EL (cell line): ENCODE measurements around the gene RAD51C.
"Not testable (repeated sequence)": the region's sequence is repeated elsewhere in the genome, so short reads cannot be mapped to it uniquely, and the experiment has no call there.

ENCODE experiments used
- DNase-seq: peaks from one replicate; pipeline ENCODE4 v3.0.0-alpha.2; 2016

The RAD51C gene

GRCh38 chr17:58692239-58693055, at the start of gene RAD51C:
Gene RAD51C (plus strand): TSS chr17:58692602. CDS start chr17:58692644, 42 bp downstream.
- DNase-seq = peak; percentile 86

- peak; percentile 78 for DNase-seq
Observed at GRCh38 chr17:58643147-58643546, 49.3 kb upstream of the RAD51C start.

- DNase-seq = no peak
Observed at GRCh38 chr17:58648236-58648635, 44.2 kb upstream of the RAD51C start.

GRCh38 chr17:58657962-58658803, 34.2 kb upstream of the RAD51C start:
- DNase-seq = peak; percentile 32

GRCh38 chr17:58658804-58659713, 33.3 kb upstream of the RAD51C start:
- peak; percentile 99 for DNase-seq

- not testable (repeated sequence) for DNase-seq
Observed at GRCh38 chr17:58659714-58660084, 32.7 kb upstream of the RAD51C start.

- DNase-seq = no peak
Observed at GRCh38 chr17:58660621-58661020, 31.8 kb upstream of the RAD51C start.

- DNase-seq = no peak
Observed at GRCh38 chr17:58661499-58661898, 30.9 kb upstream of the RAD51C start.

- no peak for DNase-seq
Observed at GRCh38 chr17:58664302-58664701, 28.1 kb upstream of the RAD51C start.

- DNase-seq = no peak
Observed at GRCh38 chr17:58665946-58666857, 26.2 kb upstream of the RAD51C start.

GRCh38 chr17:58666858-58667267, 25.5 kb upstream of the RAD51C start:
- peak; percentile 36 for DNase-seq

GRCh38 chr17:58667934-58668597, 24.3 kb upstream of the RAD51C start:
- DNase-seq = peak; percentile 53

- no peak for DNase-seq
Observed at GRCh38 chr17:58668598-58668935, 23.8 kb upstream of the RAD51C start.

- no peak for DNase-seq
Observed at GRCh38 chr17:58669853-58670252, 22.5 kb upstream of the RAD51C start.

GRCh38 chr17:58671969-58672368, 20.4 kb upstream of the RAD51C start:
- DNase-seq = no peak

- DNase-seq = peak; percentile 48
Observed at GRCh38 chr17:58677194-58677880, 15.1 kb upstream of the RAD51C start.

- DNase-seq = not testable (repeated sequence)
Observed at GRCh38 chr17:58678287-58678686, 14.1 kb upstream of the RAD51C start.

- peak; percentile 47 for DNase-seq
Observed at GRCh38 chr17:58679263-58680037, 13.0 kb upstream of the RAD51C start.

GRCh38 chr17:58680038-58680369, 12.4 kb upstream of the RAD51C start:
- no peak for DNase-seq

- DNase-seq = no peak
Observed at GRCh38 chr17:58684003-58684402, 8.4 kb upstream of the RAD51C start.
